ENCODE measurements around the gene OSBPL10.

GRCh38 chr3:31789429-31789828 is 191.6 kb downstream of the OSBPL10 start:
- TF ChIP-seq CTCF (IDR thresholded peaks at IDR 0.05; ENCODE audit: low read depth, low read length) (no peak), EZH2phosphoT487 (IDR thresholded peaks at IDR 0.05; ENCODE audit: low read depth) (no peak)
